IPS-20b (cell line): Measurements from ENCODE around the gene DSCAM.

Experiments
- H3K27ac ChIP-seq: one replicate; pipeline ENCODE4 v1.5.1; 2013; ENCODE audit warnings: low read length
- H3K27me3 ChIP-seq: 2 replicates; pipeline ENCODE4 v1.6.1; 2013; ENCODE audit warnings: mild to moderate bottlenecking, low read length, inconsistent platforms; ENCODE audit not compliant: insufficient read depth
- H3K36me3 ChIP-seq: 2 replicates; pipeline ENCODE4 v1.6.1; 2013; ENCODE audit warnings: low read depth, mild to moderate bottlenecking, inconsistent platforms, low read length, moderate library complexity; ENCODE audit not compliant: insufficient read depth
- H3K4me1 ChIP-seq: 2 replicates; pipeline ENCODE4 v1.6.1; 2013; ENCODE audit warnings: mild to moderate bottlenecking, control low read depth, inconsistent platforms, low read length, moderate library complexity; ENCODE audit not compliant: insufficient read depth
- H3K4me3 ChIP-seq: 2 replicates; pipeline ENCODE4 v1.5.1; 2013; ENCODE audit warnings: mild to moderate bottlenecking, low read length, inconsistent platforms
- H3K9ac ChIP-seq: 2 replicates; pipeline ENCODE4 v1.6.1; 2013; ENCODE audit warnings: low read depth, mild to moderate bottlenecking, inconsistent platforms, low read length, moderate library complexity
- H3K9me3 ChIP-seq: 2 replicates; pipeline ENCODE4 v1.6.1; 2013; ENCODE audit warnings: mild to moderate bottlenecking, low read depth, low read length, inconsistent platforms; ENCODE audit not compliant: insufficient read depth

DSCAM gene

DNA sequence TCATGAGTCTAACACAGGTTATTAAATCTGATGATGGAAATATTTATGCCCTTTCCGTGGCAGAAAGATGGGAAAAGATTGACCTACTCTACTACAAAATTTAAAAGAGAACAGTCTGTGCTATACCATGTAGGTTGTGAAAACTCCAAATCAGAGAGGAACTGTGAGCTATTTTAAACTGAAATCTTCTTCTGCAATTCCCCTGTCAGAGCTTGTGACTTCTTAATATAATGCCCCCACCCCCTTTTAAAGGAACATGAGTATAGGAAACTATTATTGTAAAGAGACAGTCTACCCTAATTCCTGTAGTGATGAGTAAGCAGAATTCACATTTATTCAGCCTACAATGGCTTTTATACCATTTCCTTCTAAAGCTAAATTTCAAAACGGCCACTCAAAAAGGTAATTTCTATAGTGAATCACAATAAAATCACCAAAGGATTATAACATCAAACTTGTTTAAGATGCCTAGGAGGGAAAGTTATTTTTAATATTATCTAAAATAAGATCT, 11.7 kb downstream of the DSCAM start:
- no peaks in the 10 kb centered on the region for H3K36me3 ChIP-seq
- H3K4me1 ChIP-seq = no peaks in the 10 kb centered on the region
- no peak overlapping the region for H3K27ac ChIP-seq
- H3K9ac ChIP-seq = no peak overlapping the region
- H3K27me3 ChIP-seq = peaks cover 7% of the 10 kb centered on the region
- H3K9me3 ChIP-seq = no peaks in the 10 kb centered on the region
- no peak overlapping the region for H3K4me3 ChIP-seq

- Histone ChIP-seq H3K4me3 (no peak overlapping the region), H3K36me3 (no peaks in the 10 kb centered on the region), H3K27ac (no peak overlapping the region), H3K27me3 (no peaks in the 10 kb centered on the region), H3K9ac (no peak overlapping the region), H3K4me1 (no peaks in the 10 kb centered on the region), H3K9me3 (no peaks in the 10 kb centered on the region)
Observed at GRCh38 chr21:40833184-40833583, 13.8 kb downstream of the DSCAM start.

DNA sequence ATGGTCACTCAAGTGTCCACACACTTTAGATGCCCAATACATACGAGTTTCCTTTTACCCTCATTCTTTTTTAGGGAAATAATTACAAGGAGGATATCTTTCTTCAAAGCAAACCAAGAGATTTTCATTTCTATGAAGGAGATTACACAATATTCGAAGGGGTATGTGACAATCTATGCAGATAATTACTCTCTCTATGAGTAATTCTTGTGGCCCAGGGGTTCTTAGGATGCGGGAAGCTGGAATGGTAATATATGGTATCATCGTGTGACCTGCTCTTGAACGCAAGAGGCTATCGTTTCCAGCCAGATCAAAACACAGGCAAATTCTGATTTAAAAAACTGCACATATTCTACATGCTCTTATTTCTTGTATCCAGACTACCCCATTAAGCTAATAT, 14.6 kb downstream of the DSCAM start:
- Histone ChIP-seq H3K27me3 (no peaks in the 10 kb centered on the region), H3K9me3 (no peaks in the 10 kb centered on the region), H3K4me1 (no peaks in the 10 kb centered on the region), H3K27ac (no peak overlapping the region), H3K36me3 (no peaks in the 10 kb centered on the region), H3K9ac (no peak overlapping the region), H3K4me3 (no peak overlapping the region)

- Histone ChIP-seq H3K4me3 (no peak overlapping the region), H3K9ac (no peak overlapping the region), H3K27me3 (no peaks in the 10 kb centered on the region), H3K27ac (no peak overlapping the region), H3K9me3 (no peaks in the 10 kb centered on the region), H3K36me3 (no peaks in the 10 kb centered on the region), H3K4me1 (no peaks in the 10 kb centered on the region)
Observed at GRCh38 chr21:40830836-40831235, 16.1 kb downstream of the DSCAM start.

DNA sequence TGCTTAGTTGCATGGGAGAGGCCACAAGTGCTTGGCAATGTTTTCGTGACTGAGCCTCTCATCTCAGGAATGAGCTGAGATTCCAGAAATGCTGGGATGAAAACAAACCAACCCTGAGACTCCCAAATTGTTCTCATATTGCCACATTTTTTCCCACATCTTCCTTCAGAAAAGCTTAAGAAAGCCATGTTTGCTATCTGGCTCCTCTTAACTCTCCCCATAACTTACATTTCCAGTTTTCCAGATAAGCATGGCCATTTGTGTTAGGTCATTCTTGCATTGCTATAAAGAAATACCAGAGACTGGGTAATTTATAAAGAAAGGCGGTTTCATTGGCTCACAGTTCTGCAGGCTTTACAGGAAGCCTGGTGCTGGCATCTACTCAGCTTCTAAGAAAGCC, 17.2 kb downstream of the DSCAM start:
- Histone ChIP-seq H3K36me3 (no peaks in the 10 kb centered on the region), H3K4me1 (no peaks in the 10 kb centered on the region), H3K27me3 (no peaks in the 10 kb centered on the region), H3K9me3 (no peaks in the 10 kb centered on the region), H3K4me3 (no peak overlapping the region), H3K9ac (no peak overlapping the region), H3K27ac (no peak overlapping the region)

- H3K27me3 ChIP-seq = no peaks in the 10 kb centered on the region
- H3K9ac ChIP-seq = no peak overlapping the region
Observed at GRCh38 chr21:40829308-40829707, 17.6 kb downstream of the DSCAM start.

GRCh38 chr21:40827509-40827908, 19.4 kb downstream of the DSCAM start:
- Histone ChIP-seq H3K27ac (no peak overlapping the region), H3K9ac (no peak overlapping the region), H3K27me3 (no peaks in the 10 kb centered on the region), H3K36me3 (no peaks in the 10 kb centered on the region), H3K9me3 (no peaks in the 10 kb centered on the region), H3K4me3 (no peak overlapping the region), H3K4me1 (no peaks in the 10 kb centered on the region)

More at GRCh38 chr21:40829308-40829707, 17.6 kb downstream of the DSCAM start:
- H3K4me1 ChIP-seq = no peaks in the 10 kb centered on the region
- H3K9me3 ChIP-seq = no peaks in the 10 kb centered on the region
- no peaks in the 10 kb centered on the region for H3K36me3 ChIP-seq
- H3K4me3 ChIP-seq = no peak overlapping the region
- no peak overlapping the region for H3K27ac ChIP-seq

- no peaks in the 10 kb centered on the region for H3K9me3 ChIP-seq
- H3K27me3 ChIP-seq = no peaks in the 10 kb centered on the region
- no peak overlapping the region for H3K27ac ChIP-seq
- no peak overlapping the region for H3K9ac ChIP-seq
- no peaks in the 10 kb centered on the region for H3K36me3 ChIP-seq
- H3K4me3 ChIP-seq = no peak overlapping the region
- peaks cover 5% of the 10 kb centered on the region; the same call in 1 of the 2 replicates for H3K4me1 ChIP-seq
Observed at GRCh38 chr21:40819071-40819900, 27.7 kb downstream of the DSCAM start.

DNA sequence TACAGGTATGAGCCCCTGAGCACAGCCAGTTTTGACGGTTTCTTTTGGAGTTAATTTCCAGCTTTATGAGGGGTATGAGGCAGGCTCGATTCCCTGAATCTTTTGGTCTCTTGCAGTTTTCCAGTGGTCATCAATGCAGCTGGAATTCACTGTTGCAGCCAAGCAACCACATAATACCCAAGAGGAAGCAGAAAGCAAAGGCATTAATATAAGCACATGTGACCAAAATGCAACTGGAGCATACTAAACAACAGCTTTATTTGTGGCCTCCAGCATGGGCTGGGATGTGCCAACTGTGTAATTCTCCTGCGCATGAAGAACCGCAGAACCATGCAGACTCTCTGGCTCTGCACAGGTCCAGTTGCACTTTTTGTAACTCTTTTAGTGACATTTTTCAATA, 33.0 kb downstream of the DSCAM start:
- H3K4me1 ChIP-seq = peaks cover 5% of the 10 kb centered on the region; the same call in 1 of the 2 replicates
- H3K9me3 ChIP-seq = no peaks in the 10 kb centered on the region
- H3K9ac ChIP-seq = no peak overlapping the region
- H3K27ac ChIP-seq = no peak overlapping the region
- no peaks in the 10 kb centered on the region for H3K27me3 ChIP-seq
- no peaks in the 10 kb centered on the region for H3K36me3 ChIP-seq
- no peak overlapping the region for H3K4me3 ChIP-seq

DNA sequence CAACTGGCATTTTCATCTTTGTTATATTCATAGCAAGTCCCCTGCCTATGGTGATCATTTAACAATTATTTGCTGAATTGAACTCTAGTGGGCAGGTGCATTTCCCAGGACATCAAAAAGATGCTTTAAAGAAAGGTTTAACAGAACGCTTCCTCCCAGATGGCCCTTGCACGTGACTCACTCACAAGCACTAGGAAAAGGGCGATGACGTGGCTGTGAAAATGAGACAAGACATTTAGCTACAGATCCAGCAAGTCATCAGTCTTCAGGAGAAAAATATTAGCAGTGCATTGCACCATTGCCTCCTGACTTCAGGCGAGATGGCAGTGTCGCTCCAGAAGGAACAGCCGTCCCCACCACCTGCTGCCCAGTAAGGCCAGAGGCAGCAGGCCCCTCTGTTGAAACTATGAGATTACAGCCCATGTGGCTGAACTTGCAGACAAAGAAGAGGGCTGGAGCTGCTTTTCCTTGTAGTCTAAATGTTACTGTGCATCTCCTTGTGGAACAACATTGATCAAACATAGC, 37.2 kb downstream of the DSCAM start:
- Histone ChIP-seq H3K4me1 (no peaks in the 10 kb centered on the region), H3K9ac (no peak overlapping the region), H3K27ac (no peak overlapping the region), H3K4me3 (no peak overlapping the region), H3K9me3 (no peaks in the 10 kb centered on the region), H3K36me3 (no peaks in the 10 kb centered on the region), H3K27me3 (no peaks in the 10 kb centered on the region)

GRCh38 chr21:40803101-40803500, 43.9 kb downstream of the DSCAM start:
- no peaks in the 10 kb centered on the region for H3K27me3 ChIP-seq
- H3K4me1 ChIP-seq = no peaks in the 10 kb centered on the region
- no peak overlapping the region for H3K4me3 ChIP-seq
- peaks cover 27% of the 10 kb centered on the region for H3K9me3 ChIP-seq
- H3K36me3 ChIP-seq = no peaks in the 10 kb centered on the region
- no peak overlapping the region for H3K27ac ChIP-seq
- H3K9ac ChIP-seq = no peak overlapping the region

GRCh38 chr21:40800126-40800525, 46.8 kb downstream of the DSCAM start:
- no peaks in the 10 kb centered on the region for H3K4me1 ChIP-seq

More at GRCh38 chr21:40800126-40800525, 46.8 kb downstream of the DSCAM start:
- Histone ChIP-seq H3K4me3 (no peak overlapping the region), H3K9me3 (peaks cover 30% of the 10 kb centered on the region), H3K36me3 (no peaks in the 10 kb centered on the region), H3K27ac (no peak overlapping the region), H3K9ac (no peak overlapping the region), H3K27me3 (no peaks in the 10 kb centered on the region)
